CD4-positive, alpha-beta T cell treated with Interleukin-21 for 1 hour (primary cell): ENCODE results near the gene C12orf75.
"Not testable (repeated sequence)": the region's sequence is repeated elsewhere in the genome, so short reads cannot be mapped to it uniquely, and the experiment has no call there.

ENCODE experiments used
- DNase-seq: peaks from one replicate; pipeline ENCODE4 v3.0.0-alpha.2; 2020

Gene C12orf75

DNA sequence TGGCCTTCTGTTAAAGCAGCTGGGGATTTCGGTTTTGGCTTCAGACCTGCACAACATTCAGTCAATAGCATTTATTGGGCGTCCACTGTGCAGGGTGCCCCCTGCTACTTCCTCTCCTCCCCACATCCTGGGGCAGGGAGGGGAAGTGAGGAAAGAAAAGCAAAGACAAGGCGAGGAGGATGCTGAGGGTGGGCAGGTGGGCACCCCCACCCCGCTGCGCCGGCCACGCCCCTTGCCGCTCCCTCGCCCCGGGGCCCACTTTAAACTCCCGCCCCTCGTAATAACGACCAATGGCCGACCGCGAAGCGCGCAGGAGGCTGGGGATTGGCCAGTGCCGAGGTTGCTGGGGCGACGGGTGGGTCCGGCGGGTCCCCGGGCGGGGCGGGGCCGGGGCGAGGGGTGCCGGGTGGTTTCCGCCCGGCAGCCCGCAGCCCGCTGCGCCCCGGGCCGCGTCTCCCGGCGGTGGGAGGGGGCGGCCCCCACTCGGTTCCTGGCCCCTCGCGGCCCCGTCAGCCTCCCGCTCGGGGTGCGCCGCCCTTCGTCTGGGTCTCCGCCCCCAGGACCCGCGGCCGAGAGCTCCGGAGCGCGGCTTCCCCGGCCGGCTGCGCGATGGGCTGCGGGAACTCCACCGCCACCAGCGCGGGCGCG, at the start of gene C12orf75:
TSS of gene C12orf75 (plus strand) at position 409 of the 648 bp plus-strand sequence. CDS start at position 610, 201 bp downstream.
- DNase-seq, result peak; percentile 92

DNA sequence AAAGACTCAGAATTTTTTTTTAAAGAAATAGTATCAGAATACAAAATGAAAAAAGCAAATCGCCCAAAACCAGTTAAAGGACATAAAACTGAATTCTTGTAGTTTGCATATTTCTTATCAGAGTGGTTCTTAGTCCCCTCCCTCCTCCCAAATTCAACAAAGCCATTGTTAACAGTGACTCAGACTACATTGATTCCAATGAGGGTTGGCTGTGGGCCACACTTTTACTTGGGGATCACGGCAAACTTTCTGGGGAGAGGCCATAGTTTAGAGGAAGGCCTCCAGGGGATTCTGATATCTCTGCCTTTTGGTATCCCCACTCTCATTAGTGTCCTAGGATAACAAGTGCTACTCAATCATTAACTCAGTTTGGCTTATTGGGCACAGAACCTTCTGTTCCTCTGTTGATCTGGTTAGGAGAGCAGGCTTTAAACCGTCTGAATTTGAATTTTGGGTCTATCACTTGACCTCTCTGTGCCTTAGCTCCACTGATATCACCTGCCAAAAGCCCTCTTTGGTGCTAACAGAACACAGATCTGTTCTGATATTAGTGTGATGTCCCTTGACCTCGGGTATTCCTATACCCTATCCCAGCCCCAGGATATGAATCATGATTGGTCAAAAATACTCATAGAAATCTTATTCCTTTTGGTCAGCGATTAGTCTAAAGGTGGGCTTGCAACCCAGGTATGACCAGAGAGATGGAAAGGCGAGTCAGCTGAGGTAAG, 49.4 kb upstream of the C12orf75 start:
- no peak for DNase-seq

DNA sequence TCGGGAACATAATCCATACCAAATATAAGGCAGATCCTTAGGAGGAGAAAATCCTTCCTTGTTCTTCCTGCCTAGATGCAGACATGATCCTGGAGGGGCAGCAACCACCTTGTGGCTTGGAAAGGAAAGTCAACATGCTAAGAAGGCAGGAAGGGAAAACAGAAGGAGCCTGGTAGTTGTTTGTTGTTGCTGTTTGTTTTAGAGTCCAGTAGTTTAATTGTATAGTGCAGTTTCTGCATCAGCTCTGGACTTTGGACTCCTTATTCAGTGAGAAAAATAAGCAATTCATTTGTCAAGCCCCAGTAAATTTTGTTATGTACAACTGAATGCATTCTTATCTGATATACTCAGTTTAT, 48.8 kb upstream of the C12orf75 start:
- DNase-seq, result no peak

DNA sequence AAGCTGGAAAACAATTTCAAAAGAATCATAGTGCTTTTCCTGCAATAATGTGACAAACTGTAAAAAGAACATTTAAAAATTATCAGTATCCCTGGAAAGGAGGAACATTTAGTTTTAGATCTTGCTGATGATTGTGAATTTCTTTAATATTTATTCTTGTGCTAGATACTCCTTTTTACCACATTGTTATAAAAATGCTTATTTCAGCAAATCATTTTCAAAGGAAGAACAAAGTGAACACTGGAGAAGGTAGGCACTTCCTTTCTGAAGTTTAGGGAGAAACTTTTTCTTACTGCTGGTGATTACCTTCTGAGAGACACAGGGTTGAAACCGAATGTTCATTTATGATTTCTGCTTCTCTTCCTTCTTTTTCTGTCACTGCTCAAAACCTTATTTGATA, 45.1 kb upstream of the C12orf75 start:
- DNase-seq, result no peak

DNA sequence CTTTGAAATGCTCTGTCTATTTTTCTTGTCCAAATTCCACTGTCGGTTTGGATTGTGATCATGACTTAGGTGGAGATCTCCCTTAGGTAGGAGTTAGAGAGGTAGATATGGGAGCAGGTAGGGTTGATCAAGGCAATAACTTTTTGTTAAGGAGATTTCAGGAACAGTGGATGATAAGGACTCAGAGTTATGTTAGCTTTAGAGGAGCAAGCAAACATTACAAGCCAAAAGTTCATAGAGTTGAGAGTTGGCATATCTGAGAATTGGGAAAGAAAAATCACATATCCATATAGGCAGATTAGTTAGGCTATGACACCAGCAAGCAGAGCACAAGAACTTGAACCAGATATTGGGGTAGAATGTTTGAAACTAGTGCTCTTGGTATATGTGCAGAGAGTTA, 43.1 kb upstream of the C12orf75 start:
- no peak for DNase-seq

DNA sequence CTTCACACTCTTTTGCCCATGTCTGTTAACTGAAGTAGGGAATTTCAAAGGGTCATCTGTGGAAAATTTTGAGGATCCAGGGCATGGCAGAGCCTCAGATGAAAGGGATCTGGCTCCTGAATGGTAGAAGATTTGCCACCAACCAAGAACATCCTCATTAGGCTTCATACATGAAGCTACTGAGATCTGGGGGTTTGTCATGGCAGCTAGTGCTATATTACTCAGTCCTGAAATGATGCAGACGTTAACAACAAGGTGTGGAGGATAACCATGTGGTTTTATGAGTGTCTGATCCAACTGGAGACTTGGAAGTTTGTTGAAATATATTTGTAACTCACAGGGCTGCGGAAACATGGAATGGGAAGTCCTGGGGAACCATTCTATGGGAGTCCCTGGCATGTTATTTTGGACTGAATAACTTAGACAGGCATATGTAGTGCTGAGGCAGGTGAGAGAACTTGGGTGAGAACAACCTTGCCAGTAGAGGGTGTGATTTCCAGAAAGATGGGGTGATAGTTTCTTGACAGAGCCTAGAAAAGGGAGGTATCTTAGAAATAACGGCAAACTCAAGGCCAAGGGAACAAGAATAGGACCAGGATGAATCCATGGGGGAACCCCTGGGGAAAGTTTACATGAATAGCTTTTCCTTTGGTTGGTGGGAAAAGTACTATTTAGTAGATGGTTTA, 42.0 kb upstream of the C12orf75 start:
- no peak for DNase-seq

DNA sequence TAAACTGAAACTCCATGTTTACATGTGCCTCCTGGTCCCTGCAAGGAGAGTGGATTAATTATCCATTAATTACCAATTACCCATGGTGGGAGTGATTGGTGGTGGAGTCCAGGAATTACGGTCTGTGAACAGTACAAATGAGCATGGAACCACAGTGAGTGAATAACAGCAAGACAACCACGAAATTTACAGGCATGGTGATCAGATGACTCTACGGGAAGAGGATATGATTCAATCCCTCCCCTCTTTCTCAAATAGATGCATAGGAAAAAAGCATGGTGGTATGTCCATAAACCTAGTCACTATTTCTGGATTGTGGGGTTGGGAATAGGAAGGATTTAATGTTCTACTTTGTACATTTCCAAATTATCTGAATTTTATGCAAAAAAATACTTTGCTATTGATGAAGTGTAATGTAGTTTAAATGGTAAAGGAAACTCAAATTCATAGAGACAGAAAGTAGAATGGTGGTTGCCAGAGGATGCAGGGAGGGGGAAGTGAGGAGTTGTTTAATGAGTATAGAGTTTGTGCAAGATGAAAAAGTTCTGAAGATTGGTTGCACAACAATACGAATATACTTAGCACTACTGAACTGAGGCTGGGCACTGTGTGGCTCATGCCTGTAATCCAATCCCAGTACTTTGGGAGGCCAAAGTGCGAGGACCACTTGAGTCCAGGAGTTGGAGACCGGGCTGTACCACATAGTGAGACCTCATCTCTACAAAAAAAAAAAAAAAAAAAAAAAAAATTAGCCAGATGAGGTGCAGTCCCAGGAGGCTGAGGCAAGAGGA, 41.2 kb upstream of the C12orf75 start:
- DNase-seq, result no peak

DNA sequence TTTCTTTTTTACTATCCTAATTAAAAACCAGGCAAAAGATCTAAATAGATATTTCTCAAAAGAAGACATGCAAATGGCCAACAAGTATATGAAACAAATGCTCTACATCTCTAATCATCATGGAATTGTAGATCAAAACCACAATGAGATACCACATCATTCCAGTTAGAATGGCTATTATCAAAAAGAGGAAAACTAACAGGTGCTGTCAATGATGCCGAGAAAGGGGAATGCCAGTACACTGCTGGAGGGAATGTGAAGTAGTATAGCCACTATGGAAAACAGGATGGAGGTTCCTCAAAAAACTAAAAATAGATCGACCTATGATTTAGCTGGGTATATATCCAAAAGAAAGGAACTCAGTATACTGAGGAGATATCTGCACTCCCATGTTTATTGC, 39.0 kb upstream of the C12orf75 start:
- DNase-seq, result no peak

DNA sequence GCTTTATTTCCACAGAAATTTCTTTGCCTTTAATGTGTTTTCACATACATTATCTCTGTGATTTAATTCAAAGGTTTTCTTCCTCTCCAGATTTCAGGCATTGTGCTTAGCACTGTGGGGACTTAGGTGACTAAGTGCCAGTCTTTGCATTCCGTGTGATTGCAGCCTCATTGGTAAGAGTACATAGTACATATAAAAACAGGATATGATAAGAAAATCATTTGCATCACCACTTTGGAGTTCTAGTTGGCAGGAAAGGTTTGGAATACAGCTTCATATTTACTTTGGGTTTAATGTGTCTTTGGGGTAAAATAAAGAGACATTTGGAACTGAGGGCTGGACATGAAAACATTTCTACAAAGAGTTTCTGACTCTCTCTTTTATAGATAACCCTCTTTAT, 37.8 kb upstream of the C12orf75 start:
- DNase-seq, result no peak

DNA sequence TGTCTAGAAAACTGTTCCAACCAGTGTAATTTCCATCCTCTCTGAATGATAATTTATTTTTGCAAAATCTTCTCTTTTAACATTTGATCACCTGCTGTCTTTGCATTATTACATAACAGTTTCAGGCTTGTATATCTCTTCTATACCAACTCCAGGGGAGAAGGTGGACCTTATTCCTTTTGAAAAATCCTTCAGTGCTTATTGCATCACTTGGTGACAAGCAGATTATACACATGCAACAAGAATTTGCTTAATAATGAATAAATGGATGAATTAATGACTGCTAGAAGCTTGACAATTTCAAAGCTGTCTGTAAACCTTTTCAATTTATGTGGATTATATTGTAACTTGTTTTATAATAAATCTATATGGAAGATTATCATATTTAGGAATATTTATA, 37.3 kb upstream of the C12orf75 start:
- DNase-seq, result no peak

DNA sequence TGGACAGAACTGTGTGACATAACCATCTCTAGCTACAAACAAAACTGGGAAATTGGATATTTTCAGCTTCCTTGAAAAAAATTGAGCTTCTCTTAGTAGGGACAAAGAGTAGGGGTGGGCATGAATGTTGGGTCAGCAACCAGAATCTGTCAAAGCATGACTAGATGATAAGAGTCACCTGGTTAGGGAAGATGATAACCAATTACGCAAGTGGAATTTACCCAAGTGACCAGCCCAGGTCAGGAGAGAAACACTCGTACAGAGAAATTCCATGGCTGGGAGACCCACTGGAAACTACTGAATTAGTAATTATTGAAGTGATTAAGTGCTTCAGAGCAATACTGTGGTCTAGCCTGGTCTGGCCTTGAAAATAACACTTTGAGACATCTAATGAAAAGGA, 36.3 kb upstream of the C12orf75 start:
- no peak for DNase-seq

DNA sequence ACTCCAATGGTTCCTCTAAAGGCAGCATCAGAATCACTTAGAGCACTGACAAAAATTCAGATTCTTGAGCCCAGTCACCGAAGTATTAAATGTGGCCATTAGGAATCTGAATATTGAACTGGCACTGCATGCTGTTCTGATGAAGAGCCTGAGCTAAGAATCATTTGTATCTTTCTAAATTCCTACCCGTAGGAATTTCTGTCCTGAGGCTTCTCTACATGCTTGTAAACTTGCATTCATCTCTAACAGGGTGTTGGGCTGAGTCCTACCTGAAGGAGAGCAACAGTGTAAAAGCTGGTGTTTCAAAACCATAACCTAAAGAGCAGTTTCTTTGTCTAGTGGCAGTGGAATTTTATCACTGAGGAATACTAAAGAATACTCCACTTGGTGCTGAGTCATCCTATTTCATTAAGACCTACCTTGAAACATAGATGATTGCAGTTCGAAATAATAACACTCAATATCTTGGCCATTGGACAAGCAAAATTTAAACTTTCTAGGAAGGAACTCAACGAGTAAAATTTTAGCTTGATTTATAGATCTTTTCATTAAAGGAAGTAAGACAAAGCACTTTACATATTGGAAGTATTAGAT, 35.5 kb upstream of the C12orf75 start:
- DNase-seq, result no peak

DNA sequence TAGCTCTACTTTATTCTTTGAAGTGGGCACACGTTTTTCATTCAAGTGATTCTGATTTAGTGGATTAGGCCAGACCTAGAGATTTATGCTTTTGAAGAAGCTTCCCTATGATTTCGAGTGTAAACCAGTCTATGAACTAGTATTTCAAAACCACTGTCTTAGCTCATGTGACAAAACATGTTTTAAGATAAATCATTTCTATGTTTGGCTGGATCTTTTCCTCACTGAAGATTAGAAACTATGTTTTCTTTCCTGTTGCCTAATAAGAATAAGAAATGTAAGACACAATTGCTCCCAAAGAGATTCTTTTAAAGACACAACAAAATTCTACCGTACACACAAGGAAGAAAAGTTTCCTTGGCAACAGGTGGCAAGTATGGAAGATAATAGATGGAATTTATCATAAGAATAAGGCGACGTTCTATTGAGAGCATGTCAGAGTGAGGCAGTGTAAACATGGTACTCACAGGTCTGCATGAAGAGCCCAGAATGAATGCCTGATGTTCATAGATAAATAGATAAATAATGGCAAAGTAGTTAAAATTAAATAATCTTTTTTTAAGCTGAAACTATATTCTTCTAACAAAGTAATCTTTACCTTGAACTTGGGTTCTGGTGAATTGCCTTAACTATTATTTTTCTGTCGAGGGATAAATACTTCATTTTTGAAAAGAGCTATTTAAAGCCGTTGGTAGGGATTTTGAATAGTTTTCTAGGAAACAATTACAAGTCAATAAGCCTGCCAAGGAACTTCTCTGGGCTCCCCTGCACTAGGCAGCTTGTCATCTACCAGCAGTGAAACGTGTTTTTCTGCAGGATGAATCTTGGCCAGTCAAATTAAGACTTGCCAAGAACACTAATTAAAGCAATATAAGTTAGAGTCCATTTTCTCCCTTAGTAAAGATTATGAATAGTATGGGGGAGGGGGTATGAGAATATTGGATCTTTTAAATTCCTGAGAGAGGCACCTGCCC, 34.1 kb upstream of the C12orf75 start:
- no peak for DNase-seq

DNA sequence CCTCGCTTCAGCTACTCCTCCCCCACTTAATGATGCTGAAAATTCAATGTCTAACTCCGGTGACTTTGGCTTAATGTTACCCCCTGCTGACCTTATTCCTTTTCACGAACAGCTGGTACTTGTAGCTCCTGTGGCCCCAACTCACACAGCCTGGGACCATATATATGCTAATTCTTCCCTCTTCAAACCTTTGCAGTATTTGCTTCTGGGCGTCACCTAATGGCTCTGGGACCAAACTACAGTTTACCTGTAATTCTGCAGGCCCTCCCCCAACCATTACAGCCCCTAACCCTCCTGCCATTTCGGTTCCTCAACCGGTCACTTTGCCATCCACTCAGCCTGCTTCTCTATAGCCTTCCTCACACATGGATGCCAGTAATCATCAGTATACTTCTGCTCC, 29.6 kb upstream of the C12orf75 start:
- DNase-seq, result no peak

DNA sequence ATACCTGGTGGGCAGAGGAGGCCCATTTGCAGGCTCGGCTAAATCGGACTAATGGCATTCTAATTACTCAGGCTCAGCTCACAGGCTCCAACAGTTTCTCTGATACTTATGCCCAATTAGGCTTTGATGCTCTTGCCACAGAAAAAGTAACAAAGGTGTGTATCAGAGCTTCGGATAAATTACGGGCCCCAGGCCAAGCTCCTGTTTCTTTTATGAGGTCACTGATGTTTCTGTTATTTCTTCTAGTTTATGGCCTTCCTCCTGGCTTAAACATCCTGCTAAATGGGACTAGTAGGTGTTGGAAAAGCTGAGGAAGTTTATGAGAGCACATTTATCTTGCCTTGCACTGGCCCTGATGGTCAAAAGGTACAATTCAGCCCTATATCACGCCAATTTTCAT, 28.8 kb upstream of the C12orf75 start:
- no peak for DNase-seq

DNA sequence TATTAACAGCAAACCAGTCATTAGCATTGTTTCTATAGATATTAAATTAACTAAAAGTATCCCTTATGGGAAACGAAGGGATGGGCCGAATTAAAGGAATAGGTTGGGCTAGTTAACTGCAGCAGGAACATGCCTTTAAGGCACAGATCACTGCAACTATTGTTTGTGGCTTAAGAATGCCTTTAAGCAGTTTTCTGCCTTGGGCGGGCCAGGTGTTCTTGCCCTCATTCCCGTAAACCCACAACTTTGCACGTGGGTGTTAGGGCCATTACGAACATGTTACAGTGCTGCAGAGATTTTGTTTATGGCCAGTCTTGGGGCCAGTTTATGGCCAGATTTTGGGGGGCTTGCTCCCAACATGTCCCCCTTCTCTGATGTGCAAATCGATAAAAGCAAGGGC, 27.5 kb upstream of the C12orf75 start:
- DNase-seq, result not testable (repeated sequence)

DNA sequence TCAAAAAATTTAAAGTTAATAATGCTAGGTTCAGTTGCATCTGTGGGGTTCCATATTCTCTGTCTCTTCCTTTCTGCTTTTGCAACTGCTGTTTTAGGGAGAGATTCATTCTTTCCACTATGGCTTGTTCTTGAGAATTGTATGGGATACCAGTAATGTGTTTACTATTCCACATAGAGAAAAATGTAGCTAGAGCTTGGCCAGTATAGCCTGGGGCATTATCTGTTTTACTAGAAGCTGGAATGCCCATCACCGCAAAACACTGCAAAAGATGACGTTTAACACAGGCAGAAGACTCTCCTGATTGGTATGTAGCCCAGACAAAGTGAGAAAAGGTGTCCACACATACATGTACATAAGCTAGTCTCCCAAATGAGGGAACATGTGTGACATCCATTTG, 25.9 kb upstream of the C12orf75 start:
- DNase-seq, result not testable (repeated sequence)

DNA sequence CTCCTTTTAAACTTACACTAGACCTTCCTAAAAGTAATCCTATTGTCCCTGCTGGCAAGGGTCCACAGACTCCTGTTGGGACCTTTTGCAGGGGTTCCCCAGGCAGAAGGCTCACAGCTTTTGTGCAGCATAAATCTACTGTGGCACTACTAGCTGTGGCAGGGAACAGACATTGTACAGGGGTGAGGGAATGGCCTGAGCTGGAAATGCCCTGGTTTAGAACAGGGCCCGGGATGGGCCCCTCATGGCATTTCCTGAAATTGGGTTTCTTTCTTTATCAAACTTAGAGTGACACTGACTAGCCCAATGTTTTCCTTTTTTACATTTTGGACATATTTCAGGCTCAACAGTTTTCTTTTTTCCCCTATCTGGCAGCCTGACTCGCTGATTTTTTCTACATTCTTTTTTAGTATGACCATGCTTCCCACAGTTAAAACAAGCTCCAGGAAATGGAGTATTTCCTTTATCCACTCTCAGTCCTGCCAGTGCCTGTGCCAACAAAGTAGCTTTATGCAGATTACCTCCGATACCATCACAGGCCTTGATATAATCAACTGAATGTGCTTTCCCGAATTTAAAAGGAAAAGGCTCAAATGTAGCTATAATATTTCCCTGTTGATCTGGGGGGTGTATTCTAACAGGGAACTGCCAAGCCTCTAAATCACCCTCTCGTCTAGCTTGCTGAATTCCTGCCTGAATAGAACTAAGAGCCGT, 22.7 kb upstream of the C12orf75 start:
- DNase-seq, result not testable (repeated sequence)

DNA sequence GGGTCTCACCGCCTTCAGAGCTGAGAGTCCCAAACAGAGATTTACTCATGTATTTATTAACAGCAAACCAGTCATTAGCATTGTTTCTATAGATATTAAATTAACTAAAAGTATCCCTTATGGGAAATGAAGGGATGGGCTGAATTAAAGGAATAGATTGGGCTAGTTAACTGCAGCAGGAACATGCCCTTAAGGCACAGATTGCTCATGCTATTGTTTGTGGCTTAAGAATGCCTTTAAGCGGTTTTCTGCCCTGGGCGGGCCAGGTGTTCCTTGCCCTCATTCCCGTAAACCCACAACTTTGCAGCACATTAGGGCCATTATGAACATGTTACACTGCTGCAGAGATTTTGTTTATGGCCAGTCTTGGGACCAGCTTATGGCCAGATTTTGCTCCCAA, 21.7 kb upstream of the C12orf75 start:
- DNase-seq, result not testable (repeated sequence)

DNA sequence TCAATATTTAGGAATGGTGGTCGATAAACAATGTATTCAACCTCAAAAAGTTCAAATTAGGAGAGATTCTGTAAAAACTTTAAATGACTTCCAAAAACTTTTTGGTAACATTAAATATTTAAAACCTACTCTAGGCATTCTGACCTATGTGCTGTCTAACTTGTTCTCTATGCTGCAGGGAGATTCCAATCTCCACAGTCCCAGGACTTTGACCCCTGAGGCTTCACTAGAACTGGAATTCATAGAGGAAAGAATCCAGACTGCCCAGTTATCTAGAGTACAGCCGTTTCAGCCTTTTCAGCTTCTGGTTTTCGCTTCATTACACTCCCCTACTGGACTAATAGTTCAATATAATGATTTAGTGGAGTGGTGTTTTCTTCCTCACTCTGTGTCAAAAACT, 21.1 kb upstream of the C12orf75 start:
- DNase-seq, result not testable (repeated sequence)

DNA sequence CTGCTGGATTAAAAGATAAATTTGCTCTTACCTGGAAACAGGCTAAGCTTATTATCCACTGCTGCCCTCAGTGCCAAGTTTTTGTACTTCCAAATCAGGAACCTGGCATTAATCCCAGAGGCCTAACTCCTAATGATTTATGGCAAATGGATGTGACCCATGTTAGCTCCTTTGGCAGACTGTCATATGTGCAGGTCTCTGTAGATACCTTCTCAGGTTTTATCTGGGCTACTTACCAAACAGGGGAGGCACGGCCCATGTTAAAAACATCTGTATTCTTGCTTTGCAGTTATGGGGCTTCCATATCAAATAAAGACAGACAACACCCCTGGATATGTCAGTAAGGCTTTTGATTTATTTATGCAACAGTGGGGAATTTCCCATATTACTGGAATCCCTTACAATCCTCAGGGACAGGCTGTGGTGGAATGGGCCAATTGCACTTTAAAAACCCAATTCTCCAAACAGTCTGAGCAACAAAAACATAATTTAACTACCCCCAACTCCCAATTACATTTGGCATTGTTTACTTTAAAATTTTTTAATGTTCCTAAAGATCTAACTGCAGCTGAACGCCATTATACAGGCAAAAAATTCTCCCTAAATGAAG, 19.9 kb upstream of the C12orf75 start:
- DNase-seq, result not testable (repeated sequence)
